AG09319 (cell line): ENCODE results near the gene HPS1.

Source experiments
- DNase-seq: peaks from one replicate; pipeline ENCODE4 v3.0.0-alpha.2; 2010; ENCODE audit warnings: low read depth; ENCODE audit errors: extremely low read depth
- TF ChIP-seq, protein P1 (sequence below): IDR thresholded peaks from 2 replicates; pipeline ENCODE4 v1.5.1; 2011; ENCODE audit warnings: low read depth, mild to moderate bottlenecking, inconsistent platforms, low read length, moderate library complexity

HPS1 gene

DNA sequence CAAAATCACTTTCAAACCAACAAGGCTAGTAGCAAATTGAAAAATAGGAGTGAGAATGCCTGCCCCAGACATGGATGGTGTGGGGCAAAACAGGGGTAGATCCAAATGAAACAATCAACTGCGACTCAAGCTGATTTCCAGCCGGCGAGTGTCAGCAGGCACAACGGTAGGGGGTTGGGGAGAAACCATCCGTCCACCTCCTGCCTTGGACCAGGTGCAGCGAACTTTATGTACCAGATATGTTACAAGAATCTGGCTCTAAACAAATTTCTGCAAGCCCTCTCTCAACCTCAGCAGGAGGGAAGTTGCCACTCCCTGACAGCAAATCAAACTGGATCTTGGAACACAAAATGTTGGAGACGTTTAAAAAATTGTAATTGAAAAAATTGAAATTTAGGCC, 76.9 kb downstream of the HPS1 start:
- no peak for DNase-seq
- TF ChIP-seq, protein P1, sequence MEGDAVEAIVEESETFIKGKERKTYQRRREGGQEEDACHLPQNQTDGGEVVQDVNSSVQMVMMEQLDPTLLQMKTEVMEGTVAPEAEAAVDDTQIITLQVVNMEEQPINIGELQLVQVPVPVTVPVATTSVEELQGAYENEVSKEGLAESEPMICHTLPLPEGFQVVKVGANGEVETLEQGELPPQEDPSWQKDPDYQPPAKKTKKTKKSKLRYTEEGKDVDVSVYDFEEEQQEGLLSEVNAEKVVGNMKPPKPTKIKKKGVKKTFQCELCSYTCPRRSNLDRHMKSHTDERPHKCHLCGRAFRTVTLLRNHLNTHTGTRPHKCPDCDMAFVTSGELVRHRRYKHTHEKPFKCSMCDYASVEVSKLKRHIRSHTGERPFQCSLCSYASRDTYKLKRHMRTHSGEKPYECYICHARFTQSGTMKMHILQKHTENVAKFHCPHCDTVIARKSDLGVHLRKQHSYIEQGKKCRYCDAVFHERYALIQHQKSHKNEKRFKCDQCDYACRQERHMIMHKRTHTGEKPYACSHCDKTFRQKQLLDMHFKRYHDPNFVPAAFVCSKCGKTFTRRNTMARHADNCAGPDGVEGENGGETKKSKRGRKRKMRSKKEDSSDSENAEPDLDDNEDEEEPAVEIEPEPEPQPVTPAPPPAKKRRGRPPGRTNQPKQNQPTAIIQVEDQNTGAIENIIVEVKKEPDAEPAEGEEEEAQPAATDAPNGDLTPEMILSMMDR = no peak

DNA sequence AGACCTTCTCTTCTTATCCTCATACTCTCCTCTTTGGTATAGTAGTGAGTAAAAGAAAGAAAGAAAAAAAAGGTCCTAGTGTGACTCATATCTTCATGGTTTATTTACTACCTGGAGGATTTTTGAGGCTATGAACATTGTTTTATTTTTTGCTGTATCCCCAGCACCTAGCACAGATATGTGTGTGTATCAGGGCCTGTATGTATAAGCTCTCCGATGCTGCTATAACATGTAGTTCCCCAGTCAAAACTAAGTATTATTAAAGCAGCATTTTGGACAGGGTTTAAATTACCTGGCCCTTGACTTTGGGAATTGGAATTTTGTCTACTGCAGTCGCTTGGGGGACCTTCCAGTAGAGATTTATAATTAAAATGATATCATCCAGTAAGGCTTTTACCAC, 78.1 kb downstream of the HPS1 start:
- no peak for DNase-seq
- TF ChIP-seq, protein P1 = no peak

DNA sequence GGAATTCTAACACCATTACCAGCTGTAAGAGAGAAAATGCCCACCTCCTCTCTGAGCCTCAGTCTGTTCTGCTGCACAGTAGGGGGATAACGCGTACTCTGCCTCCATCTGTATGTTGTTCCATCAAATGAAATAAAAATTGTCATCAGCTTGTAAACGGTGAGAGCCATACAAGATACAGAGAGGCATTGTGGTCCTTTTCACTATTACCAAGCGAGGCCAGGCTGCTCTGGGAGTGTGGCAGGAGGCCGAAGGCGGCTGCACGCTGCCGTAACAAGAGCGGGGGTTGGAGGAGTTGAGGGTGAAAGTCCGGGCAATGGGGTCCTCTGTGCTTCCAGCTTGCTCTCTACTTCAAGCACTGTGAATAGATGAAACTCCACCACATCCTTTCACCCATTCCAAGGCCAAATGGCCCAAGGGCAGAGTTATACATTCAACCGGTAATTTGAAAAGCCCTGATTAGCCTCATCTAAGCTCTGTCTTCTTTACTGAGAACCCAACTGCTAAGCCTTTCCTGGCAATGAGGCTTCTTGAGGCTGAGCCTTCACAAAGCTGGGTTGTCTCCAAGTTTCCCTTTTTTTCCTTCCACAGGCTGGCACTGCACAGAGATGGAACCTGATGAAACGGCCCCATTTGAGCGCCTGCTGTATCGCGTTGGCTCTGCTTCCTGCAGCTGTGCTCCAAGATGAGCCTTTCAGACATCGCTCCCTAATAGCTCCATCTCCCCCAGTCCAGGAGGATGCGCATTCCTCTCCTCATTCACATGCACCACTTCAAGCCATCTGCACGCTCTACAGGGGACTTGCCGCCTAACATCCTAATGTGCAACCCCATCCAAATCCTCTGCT, 78.9 kb downstream of the HPS1 start:
- TF ChIP-seq, protein P1 = no peak
- DNase-seq = no peak
